Left cardiac atrium (tissue), 4 donors: Measurements from ENCODE around the gene PLXDC2. TPM values are rescaled to one million over a fixed set of nuclear protein-coding genes. Genes with fewer than 3 reads are reported as not detected.
A peak's percentile ranks its signal among the peaks of the same experiment; 100 is the strongest.

Experiments
- ATAC-seq, 2 donors: fragments of 200-7000 bp; cut with Tn5 transposase; one replicate each; pipeline ENCODE4 v1.9.1; 2020; ENCODE audit warnings: mild to moderate bottlenecking in 2 of 2, moderate library complexity in 2 of 2
- DNase-seq: peaks from one replicate; pipeline ENCODE4 v3.0.0-alpha.2; 2020
- intact Hi-C, 2 donors: fragments of 100-400 bp; cut with DNase I; formaldehyde crosslinking; loops; one replicate each; pipeline versions ENCODE4 v1.14.1 to v1.15.1; 2022 to 2023
- total RNA-seq, 2 donors: library from RNA; stranded (reverse); fragmentation: NEBNext Ultra II Directional; extraction: Animal tissue kit (Norgen Biotek cat#: 25700); gene quantifications; one replicate each; pipeline ENCODE4 v1.2.1, GENCODE V29; 2021
- donor health status: DM: no; HTN: yes; CAD: no.
- donor health status: DM: no; HTN: yes; CAD: no; lungs with severe emphysema.
- donor health status: DM: yes; HTN: yes; CAD: no.
- donor health status: Dilated cardiomyopathy.

Gene PLXDC2
- total RNA-seq, 2 donors from 2014 or later = 19.8 to 25.3 TPM

DNA sequence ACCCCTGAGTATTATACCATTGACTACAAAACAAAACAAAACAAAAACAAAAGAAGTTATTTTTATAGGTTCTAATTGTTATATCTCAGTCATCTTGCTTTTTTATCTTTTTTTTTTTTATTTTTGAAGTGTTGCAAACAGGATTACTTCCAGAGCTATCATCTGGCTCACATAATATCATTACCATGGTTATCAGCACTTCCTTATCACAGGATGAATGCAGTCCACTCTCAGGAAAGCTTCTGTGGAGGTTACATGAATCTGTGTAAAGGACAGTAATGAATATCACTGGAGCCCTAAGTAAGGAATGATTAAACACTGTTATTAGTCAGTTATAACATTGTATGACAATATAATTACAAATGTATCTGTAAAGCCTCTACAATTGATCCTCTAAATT lies 451.5 kb downstream of the PLXDC2 start:
- no peak for DNase-seq
- intact Hi-C loops = no loop called here
- ATAC-seq = no peak

DNA sequence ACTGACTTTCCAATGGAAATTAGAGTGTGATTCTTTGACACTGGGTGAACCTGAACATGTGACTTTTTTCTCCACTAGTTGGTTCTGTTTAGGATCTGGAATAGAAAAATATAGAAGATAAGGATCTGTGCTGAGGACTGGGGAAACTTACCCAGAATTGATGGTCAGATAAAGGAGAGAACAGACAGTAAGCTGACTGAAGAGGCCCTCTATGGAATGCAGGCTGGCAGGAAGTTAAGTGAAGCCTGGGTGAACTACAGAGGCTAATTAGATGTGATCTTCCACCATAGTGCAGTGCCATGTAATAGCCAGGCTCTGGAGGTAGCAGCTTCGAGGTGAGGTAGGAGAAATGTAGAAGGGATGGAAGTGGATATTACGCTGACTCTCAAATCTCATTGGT lies 455.3 kb downstream of the PLXDC2 start:
- no peak for ATAC-seq
- intact Hi-C loops = no loop called here

DNA sequence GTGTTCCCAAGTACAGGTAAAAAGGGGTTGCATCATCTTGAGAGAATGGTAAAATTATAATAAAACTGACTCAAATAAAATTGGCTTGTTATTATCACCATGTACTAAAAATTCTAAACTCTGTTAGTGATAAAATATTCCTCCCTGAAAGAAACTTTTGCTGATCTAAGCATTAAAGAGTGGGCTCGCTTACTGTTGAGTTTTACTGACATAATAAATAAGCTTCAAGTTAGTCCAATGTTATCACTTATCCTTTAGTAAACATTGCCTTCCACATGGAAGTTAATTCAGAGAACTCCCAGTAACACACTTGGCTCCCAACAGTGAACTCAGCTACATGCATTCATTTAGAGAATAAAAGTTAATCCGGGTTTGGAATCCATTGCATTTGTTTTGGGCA lies 456.4 kb downstream of the PLXDC2 start:
- intact Hi-C loops = no loop called here
- DNase-seq (no peak), ATAC-seq (no peak)

More for the DNA sequence above, 455.3 kb downstream of the PLXDC2 start:
- DNase-seq = no peak

- ATAC-seq = no peak
- DNase-seq = no peak
- intact Hi-C loops = no loop called here
These were observed 458.3 kb downstream of the PLXDC2 start for GRCh38 chr10:20274571-20274970.

DNA sequence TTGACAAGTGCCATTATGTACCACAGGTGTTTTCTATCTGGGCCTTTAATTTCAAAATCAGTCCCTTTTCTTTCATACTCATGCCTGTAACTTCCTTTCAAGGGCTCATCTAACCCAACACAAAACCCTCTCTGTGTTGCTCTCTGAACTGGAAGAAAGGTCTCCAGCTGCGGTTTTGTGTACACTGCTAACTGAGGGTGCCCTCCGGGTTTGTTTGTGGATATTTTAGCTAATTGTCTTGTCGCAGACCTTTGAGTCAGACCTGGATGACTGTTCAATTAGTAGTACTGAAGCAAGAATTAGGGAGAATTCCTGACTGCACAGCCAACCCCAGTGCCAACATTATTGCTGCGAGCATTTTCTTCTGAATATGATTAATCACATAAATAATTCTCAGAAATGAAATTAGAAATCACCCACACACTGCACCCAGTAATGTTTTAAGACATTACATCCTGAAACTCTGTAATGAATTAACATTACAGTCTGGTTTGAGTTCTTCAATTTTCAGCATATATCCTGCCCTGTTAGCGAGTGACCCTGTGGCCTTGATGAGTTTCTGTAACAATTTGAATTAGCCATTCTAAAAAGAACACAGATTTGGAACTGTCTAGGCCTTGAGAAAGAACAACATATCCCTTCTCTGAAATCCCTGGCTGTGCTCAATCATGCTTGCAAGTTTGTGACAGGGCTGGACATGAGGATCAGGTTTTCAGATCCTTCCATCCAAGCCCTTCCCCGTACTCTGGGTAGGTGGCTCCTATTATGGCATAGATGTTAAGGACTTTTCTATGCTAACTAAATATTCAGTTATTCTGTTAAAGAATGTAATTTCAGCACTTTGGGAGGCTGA lies 460.1 kb downstream of the PLXDC2 start:
- DNase-seq (no peak), ATAC-seq (no peak)
- intact Hi-C loops = no loop called here

GRCh38 chr10:20277820-20278219 lies 461.6 kb downstream of the PLXDC2 start:
- ATAC-seq (no peak), DNase-seq (no peak)
- intact Hi-C loops = no loop called here

- no peak for DNase-seq
- intact Hi-C loops = no loop called here
- ATAC-seq = no peak
These were observed 465.3 kb downstream of the PLXDC2 start for GRCh38 chr10:20281579-20281978.

DNA sequence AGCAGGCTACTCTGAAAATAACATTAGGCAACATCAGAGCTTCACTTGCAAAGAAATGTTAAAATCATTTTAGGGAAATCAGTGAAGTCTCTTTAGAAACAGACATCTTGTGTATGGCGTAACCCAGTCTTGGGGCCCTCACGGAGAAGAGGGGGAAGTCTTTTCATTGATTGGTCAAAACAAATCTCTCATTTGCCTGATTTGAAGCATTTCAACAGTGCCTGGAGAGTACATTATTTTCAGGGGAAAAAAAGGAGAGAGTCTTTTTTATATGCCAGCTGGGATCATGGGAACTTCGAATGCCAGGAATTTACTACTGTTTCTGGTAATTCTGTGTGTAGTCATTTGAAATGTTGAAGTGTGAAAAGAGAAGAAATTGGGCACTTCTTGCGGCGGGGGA lies 471.4 kb downstream of the PLXDC2 start:
- intact Hi-C loops = no loop called here
- ATAC-seq (no peak), DNase-seq (no peak)

- peak in 1 of 2 donors; percentile 31 for ATAC-seq
- intact Hi-C loops = no loop called here
- DNase-seq = no peak
These were observed 471.8 kb downstream of the PLXDC2 start for GRCh38 chr10:20288060-20288459.

GRCh38 chr10:20289070-20289828 lies 473.0 kb downstream of the PLXDC2 start:
- intact Hi-C loops = no loop called here
- DNase-seq (no peak), ATAC-seq (no peak)

- intact Hi-C loops = no loop called here
- DNase-seq = no peak
- ATAC-seq = no peak
These were observed 482.2 kb downstream of the PLXDC2 start for GRCh38 chr10:20298417-20298816.

DNA sequence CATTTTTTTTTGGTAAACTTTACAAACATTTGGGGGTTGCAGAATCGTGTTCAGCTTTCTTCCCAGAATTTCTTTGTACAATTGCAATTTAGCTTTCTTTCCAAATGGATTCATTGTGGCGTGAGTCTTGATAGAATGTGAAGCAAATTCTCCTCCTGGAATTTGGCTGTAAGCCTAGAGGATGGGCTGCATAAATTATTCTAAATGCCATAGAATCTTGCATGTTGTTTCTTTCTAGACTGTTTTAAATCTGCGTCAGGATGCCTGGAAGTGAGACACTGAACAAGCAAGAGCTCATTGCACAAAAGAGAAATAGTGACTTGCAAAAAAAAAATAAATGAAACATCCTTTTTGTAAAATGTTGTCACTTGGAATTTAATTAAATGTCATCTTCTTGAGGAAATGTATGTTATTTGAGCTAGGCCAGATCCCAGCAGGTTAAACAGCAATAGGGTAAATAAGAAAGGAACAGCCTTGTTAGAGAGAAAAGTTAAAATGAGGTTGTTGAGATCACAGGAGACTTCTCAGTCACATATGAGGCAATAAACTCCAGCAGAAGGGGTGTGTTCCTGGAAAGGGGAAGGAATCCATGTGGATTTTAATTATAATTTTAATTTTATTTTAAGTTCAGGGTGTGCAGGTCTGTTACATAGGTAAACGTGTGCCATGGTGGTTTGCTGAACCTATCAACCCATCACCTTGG lies 483.0 kb downstream of the PLXDC2 start:
- DNase-seq (no peak), ATAC-seq (no peak)
- intact Hi-C loops = no loop called here

DNA sequence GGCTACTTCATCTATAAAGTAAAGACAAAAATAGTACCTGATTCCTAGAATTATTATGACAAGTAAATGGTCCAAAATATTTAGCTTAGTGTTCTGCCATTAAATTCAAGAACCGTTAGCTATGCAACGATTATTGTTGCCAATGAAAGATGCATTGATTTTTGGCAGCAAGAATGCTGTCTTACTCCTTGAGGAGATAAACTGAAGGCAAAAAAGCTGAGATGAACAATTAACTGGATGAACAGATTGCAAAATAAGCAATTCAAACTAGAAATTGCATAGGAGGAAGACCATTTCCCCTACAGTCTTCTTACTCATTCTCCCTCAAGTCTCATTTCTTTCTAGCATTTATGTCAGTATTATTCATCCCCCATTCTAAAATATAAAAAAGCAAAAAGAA lies 484.5 kb downstream of the PLXDC2 start:
- intact Hi-C loops = no loop called here
- no peak for DNase-seq
- ATAC-seq = no peak

- intact Hi-C loops = no loop called here
- DNase-seq = no peak
- no peak for ATAC-seq
These were observed 485.8 kb downstream of the PLXDC2 start for GRCh38 chr10:20302033-20302432.

- no peak for DNase-seq
- intact Hi-C loops = no loop called here
- no peak for ATAC-seq
These were observed 487.4 kb downstream of the PLXDC2 start for GRCh38 chr10:20303453-20304152.

DNA sequence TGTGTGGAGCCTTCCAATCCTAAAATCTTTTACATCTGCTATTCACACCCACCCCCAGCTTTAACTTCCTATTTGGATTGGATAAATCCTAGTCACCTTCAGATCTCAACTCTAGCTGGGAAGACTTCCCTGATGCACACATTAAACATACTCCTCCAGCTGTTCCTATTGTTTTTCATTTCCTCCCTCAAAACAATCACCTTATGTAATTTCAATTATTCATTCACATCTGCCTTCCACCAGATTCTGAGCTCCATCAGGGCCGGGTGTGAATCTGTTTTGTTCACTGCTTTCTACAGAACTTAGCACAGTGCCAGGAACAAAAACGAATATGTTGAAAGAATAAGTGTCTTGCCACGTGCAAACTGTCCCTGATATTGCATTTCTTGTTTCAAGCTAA lies 497.4 kb downstream of the PLXDC2 start:
- no peak for ATAC-seq
- DNase-seq = no peak
- intact Hi-C loops = no loop called here

DNA sequence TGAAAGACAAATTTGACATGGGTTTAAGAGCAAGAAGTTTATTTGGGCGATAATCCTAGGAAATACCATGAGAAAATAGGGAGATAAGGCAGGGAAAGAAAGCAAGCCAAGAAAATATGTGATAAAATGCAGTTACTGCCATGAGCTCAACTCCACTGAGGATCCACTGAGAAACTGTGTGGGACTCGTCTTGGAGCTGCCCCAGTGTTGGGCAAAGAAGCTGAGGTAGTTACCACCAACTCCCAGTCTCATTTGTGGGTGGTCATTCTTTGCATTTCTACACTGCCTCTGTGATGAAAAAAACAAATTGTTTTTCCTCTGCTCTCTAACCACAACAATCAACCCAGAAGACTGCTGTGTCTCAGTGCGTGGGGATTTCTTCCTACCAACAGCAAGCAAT lies 498.2 kb downstream of the PLXDC2 start:
- intact Hi-C loops = no loop called here
- DNase-seq (no peak), ATAC-seq (no peak)

DNA sequence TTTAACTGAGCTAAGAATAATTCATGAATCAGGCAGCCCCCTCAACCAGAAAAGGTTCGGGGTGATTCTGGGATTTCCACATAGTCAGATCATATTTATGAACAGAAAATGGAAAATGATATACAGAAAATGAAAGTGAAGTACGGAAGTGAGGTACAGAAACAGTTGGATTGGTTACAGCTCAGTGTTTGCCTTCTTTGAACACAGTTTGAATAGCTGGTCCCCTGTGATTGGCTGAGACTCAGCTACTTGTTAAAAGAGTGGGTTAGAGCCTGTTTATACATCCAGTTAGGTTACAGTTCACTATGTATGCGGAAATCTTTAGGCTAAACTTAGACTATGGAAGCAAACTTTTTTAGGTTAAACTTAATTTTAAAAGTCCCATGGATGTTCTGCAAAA lies 511.7 kb downstream of the PLXDC2 start:
- no peak for DNase-seq
- no peak for ATAC-seq
- intact Hi-C loops = no loop called here

- ATAC-seq = no peak
- intact Hi-C loops = no loop called here
- no peak for DNase-seq
These were observed 514.0 kb downstream of the PLXDC2 start for GRCh38 chr10:20330246-20330645.

DNA sequence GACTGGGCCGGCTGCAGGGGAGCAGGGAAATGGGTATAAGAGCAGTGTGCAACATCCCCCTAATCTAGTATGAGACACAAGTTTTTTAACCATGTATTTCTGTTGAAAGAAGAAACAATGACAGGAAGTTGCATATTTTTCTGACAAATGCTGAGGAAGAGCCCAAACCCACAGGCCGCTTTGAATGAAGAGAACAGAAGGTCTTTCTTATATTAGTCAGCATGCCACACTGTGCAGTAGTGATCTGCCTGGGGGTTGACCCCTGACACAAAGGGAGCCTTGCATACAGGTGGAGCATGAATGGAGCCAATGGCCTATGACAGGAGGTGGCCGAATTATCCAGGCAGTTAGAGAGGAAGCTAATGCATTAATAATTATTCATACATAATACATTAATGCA lies 518.3 kb downstream of the PLXDC2 start:
- intact Hi-C loops = no loop called here
- no peak for ATAC-seq
- DNase-seq = no peak
